ENCODE data around the gene ZBTB7B.

ZBTB7B gene

GRCh38 chr1:155017041-155017945 is 14.7 kb downstream of the ZBTB7B start:
- DNase-seq (ENCODE audit: low spot score): peak; percentile 93

- DNase-seq (ENCODE audit: low spot score): no peak
Observed at GRCh38 chr1:155017946-155018316, 15.3 kb downstream of the ZBTB7B start.

- DNase-seq (ENCODE audit: low spot score): no peak
Observed at GRCh38 chr1:155018617-155019348, 16.2 kb downstream of the ZBTB7B start.

- no peak for DNase-seq (ENCODE audit: low spot score)
Observed at GRCh38 chr1:155019377-155020245, 17.0 kb downstream of the ZBTB7B start.

- DNase-seq (ENCODE audit: low spot score): peak; percentile 34
Observed at GRCh38 chr1:155022136-155022926, 19.7 kb downstream of the ZBTB7B start.

GRCh38 chr1:155022927-155023236 is 20.3 kb downstream of the ZBTB7B start:
- no peak for DNase-seq (ENCODE audit: low spot score)

- DNase-seq (ENCODE audit: low spot score): no peak
Observed at GRCh38 chr1:155023627-155024026, 21.0 kb downstream of the ZBTB7B start.

- DNase-seq (ENCODE audit: low spot score): no peak
Observed at GRCh38 chr1:155024315-155024714, 21.7 kb downstream of the ZBTB7B start.

- DNase-seq (ENCODE audit: low spot score): no peak
Observed at GRCh38 chr1:155026154-155026553, 23.6 kb downstream of the ZBTB7B start.

DNA sequence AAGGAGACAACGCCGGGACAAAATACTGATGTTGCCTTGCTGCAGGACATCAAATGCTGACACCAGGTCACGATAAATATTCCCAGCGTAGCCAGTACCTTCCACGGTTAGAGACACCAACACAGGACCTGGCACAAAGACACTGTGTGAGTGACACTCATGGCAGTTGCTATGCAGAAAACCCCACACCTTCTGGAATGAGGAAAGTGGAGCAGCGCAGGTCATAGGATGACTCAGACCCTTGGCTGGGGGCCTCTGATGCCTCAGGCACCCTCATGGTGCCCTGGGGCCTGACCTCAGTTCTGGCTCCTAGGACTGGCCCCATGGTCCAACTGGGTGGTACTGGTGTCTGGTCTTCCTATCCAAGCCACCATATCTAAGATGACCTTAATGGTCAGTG is 24.0 kb downstream of the ZBTB7B start:
- DNase-seq (ENCODE audit: low spot score): no peak

DNA sequence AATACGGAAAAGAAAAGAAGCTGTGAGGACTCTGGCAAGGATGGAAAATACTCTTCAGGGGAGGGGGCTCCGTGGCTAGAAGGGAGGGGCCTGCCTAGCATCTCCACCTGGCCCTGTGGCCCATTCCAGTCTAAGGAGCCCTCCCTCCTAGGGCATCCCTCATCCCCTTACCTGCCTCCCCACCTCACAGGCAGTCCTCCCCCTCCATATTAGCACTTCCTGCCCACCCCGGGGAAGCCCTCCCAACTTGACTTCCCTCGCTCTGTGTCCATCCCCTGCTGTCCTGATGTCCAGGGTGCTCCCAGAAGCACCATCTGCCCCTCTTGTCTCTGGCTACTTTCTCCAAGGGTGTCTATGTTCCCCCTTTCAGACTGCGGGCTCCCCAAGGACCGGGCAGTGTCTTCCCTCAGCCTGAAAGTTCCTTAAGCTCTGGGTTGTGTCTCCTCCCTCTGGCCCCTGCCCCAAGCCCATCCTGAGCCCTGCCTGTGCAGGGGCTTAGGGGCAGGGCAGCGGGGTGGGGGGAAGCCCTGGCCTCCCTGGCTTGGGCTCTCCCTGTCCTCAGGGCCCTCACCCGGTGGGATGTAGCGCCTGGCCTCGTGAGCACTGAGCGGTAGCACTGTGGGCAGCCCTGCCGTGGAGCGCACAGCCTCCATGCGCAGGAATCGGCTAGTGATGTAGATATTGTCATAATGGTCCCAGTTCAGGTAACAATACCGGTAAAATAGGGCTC is 27.1 kb downstream of the ZBTB7B start:
- no peak for DNase-seq (ENCODE audit: low spot score)

- DNase-seq (ENCODE audit: low spot score): no peak
Observed at GRCh38 chr1:155030243-155030795, 27.7 kb downstream of the ZBTB7B start.

DNA sequence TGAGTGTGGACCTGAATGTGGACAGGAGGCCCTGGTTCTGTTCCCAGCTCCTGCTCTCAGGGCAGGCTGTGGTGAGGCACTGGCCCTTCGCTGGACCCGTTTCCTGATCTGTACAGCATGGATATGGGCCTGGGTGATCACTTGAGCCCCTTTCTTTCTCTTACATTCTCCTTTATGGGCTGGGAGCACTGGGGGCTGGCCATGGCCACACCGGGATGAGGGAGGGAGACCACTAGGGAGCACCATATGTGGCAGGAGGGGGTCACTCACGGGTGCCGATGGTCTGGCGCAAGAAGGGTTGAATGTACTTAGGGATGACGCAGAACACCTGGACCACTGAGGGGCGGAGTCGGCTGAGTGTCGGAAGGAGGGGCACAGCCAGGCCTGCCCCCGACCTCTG is 28.3 kb downstream of the ZBTB7B start:
- DNase-seq (ENCODE audit: low spot score): no peak

- DNase-seq (ENCODE audit: low spot score): no peak
Observed at GRCh38 chr1:155032886-155033285, 30.3 kb downstream of the ZBTB7B start.

GRCh38 chr1:155033524-155033923 is 30.9 kb downstream of the ZBTB7B start, which contains the start of the genes DCST1 and DCST2:
TSS of gene DCST1 (plus strand) at chr1:155033824. CDS start at chr1:155034037, 213 bp downstream.
TSS of gene DCST2 (minus strand) at chr1:155033781. CDS start at chr1:155033701, 80 bp downstream.
- DNase-seq (ENCODE audit: low spot score): no peak

- DNase-seq (ENCODE audit: low spot score): no peak
Observed at GRCh38 chr1:155034318-155035208, 32.0 kb downstream of the ZBTB7B start.

GRCh38 chr1:155035936-155036335 is 33.3 kb downstream of the ZBTB7B start:
- DNase-seq (ENCODE audit: low spot score): no peak

DNA sequence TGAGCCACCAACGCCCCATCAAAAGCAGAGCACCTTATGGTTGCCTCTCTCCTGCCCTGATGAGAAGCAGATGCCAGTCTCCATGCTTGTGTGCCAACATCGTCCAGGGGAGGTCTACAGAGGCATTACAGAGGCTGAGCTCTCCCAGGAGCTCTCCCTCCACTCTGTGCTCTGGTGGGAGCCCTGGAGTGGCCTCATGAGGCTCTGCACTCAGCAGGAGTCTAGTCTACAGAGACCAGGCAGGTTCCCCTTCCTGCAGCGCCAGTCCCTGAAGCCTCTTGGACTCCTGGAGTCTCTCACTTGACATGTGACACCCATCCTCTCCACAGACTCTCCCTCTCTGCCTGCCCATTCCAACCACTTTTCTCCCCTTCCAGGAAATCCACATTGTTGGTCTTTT is 34.4 kb downstream of the ZBTB7B start:
- no peak for DNase-seq (ENCODE audit: low spot score)

DNA sequence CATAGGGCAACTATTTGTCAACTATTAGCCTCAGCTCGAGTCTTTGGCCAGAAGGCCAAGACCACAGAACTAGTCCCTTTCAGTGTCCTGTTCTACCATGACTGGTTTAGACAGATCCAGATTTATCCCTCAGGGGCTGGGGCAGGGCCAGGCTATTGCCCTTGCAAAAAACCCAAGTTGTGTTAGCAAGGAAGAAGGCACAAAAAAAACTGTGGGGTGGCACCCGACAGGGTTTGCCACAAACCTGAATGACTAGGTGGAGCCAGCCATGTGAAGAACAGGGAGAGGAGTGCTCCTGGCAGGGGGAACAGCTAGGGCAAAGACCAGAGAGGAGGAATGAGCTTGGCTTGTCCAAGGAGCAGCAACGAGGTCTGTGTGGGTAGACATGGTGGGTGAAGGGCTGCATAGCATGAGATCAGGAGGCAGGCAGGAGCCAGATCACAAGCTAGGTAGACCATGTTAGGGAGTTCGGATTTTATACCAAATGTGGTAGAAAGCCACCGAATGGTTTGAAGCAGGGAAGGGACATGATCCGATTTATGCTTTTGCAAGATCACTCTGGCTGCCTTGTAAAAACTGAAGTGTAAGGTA is 35.3 kb downstream of the ZBTB7B start:
- DNase-seq (ENCODE audit: low spot score): no peak

Data from GM03348 (cell line).